Measurements from ENCODE around the gene TRIM29. TPM values are rescaled to one million over a fixed set of nuclear protein-coding genes. Genes with fewer than 3 reads are reported as not detected.

The TRIM29 gene
- total RNA-seq, 1 experiment from 2014 or later: not detected

DNA sequence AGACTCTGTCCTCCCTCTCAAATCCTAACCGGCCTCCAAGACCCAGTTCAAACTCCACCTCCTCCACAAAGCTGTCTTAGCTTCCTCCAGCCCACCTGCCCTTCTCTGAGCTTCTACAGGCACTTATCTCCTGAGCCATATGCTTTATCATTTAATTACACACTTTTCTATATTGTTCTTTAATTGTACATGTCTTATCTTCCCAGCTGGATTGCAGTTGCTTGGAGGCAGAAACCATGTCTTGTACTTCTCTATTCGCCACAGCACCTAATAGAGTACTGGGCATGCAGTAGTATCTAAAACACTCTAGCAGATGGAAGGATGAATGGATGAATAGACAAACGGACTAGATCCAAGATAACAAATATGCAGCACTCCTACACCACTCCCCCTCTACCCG is 11.3 kb downstream of the TRIM29 start:
- Histone ChIP-seq H2BK5ac (ENCODE audit: insufficient read length, low read length) (no peak overlapping the region), H3K4me2 (ENCODE audit: insufficient read depth, insufficient read length, low read length) (no peak overlapping the region), H3K79me2 (ENCODE audit: insufficient read depth, low read length) (no peaks in the 10 kb centered on the region), H3K9me3 (ENCODE audit: control insufficient read depth, low read depth, low read length) (no peaks in the 10 kb centered on the region), H3K23me2 (ENCODE audit: insufficient read length, low read depth, low read length, poor library complexity, severe bottlenecking) (no peaks in the 10 kb centered on the region), H2AFZ (ENCODE audit: low read length) (no peak overlapping the region), H3T11ph (ENCODE audit: low read length) (no peak overlapping the region), H4K5ac (ENCODE audit: insufficient read length, low read depth, low read length) (no peak overlapping the region), H3K23ac (ENCODE audit: insufficient read length, low read depth, low read length) (no peak overlapping the region), H3K79me1 (ENCODE audit: insufficient read depth, low read depth, low read length, poor library complexity, severe bottlenecking) (no peaks in the 10 kb centered on the region), H3K18ac (ENCODE audit: insufficient read length, low read depth, low read length) (no peak overlapping the region), H4K20me1 (ENCODE audit: control insufficient read depth, insufficient read depth, insufficient read length) (no peaks in the 10 kb centered on the region), H2BK15ac (ENCODE audit: low read depth, low read length) (no peak overlapping the region), H3K4me1 (ENCODE audit: insufficient read depth, low read length) (no peaks in the 10 kb centered on the region), H2BK20ac (ENCODE audit: low read depth, low read length, poor library complexity, severe bottlenecking) (no peak overlapping the region), H3K14ac (ENCODE audit: insufficient read depth, low read length) (no peak overlapping the region), H2BK120ac (ENCODE audit: low read depth, low read length, poor library complexity, severe bottlenecking) (no peak overlapping the region), H3K56ac (ENCODE audit: insufficient read length, low read depth, low read length) (no peak overlapping the region), H3K27me3 (ENCODE audit: insufficient read depth, low read length) (no peaks in the 10 kb centered on the region), H3K9ac (ENCODE audit: extremely low read depth, insufficient read length, low read length) (no peak overlapping the region), H3K27ac (ENCODE audit: insufficient read length, low read depth, low read length) (no peak overlapping the region), H2AK5ac (ENCODE audit: insufficient read length, low read length) (no peak overlapping the region), H4K8ac (replicated peaks; ENCODE audit: insufficient read length, low read depth, low read length) (no peak overlapping the region), H4K91ac (ENCODE audit: insufficient read length, low read depth, low read length) (no peak overlapping the region), H2BK12ac (ENCODE audit: insufficient read length, low read depth, low read length) (no peak overlapping the region), H3K4ac (ENCODE audit: low read depth, low read length) (no peak overlapping the region)
- Mint-ChIP-seq H3K36me3 (ENCODE audit: insufficient read depth in 1 of 3, low read depth in 3 of 3) (no peaks in the 10 kb centered on the region), H3K9me3 (no peaks in the 10 kb centered on the region), H3K27ac (no peak overlapping the region), H3K4me3 (no peak overlapping the region), H3K4me1 (peaks cover 3% of the 10 kb centered on the region in 2 experiments; a peak in 3 of 4 replicates), H3K27me3 (ENCODE audit: low read depth) (peaks cover 62% of the 10 kb centered on the region)
- no peak for DNase-seq
- TF ChIP-seq CTCF (conservative IDR thresholded peaks at IDR 0.05): no peak
- WGBS (ENCODE audit: extremely low coverage, insufficient read length, low lambda C conversion rate): no CpG with 5 or more reads among the region's 4 CpGs

Measured in H9 (cell line).